OCI-LY1 (cell line): ENCODE measurements around the gene PDE2A.

ENCODE experiments used
- CTCF ChIP-seq: fragments of 200-600 bp; sonication (generic), shearing (Covaris generic); IDR thresholded peaks from 2 replicates; pipeline ENCODE4 v1.5.1; 2017; ENCODE audit warnings: mild to moderate bottlenecking, antibody characterized with exemption, low read length, moderate library complexity, mixed read lengths
- EZH2 ChIP-seq: fragments of 200-600 bp; sonication (generic), shearing (Covaris generic); IDR thresholded peaks from 2 replicates; pipeline ENCODE4 v1.8.0; 2017; ENCODE audit warnings: borderline replicate concordance, mixed run types, mild to moderate bottlenecking, antibody characterized with exemption, low read length, moderate library complexity, mixed read lengths

- no peak for TF ChIP-seq CTCF
- TF ChIP-seq EZH2: no peak
Observed at GRCh38 chr11:72581067-72581466, 93.2 kb downstream of the PDE2A start.
